ENCODE data around the gene CDH2. TPM values are rescaled to one million over a fixed set of nuclear protein-coding genes. Genes with fewer than 3 reads are reported as not detected.

CDH2 gene
- total RNA-seq, 1 experiment from 2014 or later = 15.0 TPM

GRCh38 chr18:28095631-28096030 lies 81.3 kb downstream of the CDH2 start:
- H3K4me1 ChIP-seq (ENCODE audit: insufficient read depth, low read length, poor library complexity, severe bottlenecking) = no peaks in the 10 kb centered on the region
- no TSS peak for BruUV-seq (replicated peaks)
- CTCF ChIA-PET = no interaction called here
- no peak overlapping the region for H3K4me3 ChIP-seq (ENCODE audit: low read depth, low read length, poor library complexity, severe bottlenecking)
- no peak overlapping the region for H3K27ac ChIP-seq (ENCODE audit: low read depth, low read length, poor library complexity, severe bottlenecking)
- H3K9me3 ChIP-seq (ENCODE audit: low read depth, low read length, poor library complexity, severe bottlenecking) = no peaks in the 10 kb centered on the region
- TF ChIP-seq EZH2 (IDR thresholded peaks at IDR 0.05; ENCODE audit: borderline replicate concordance, low read depth, low read length, poor library complexity, severe bottlenecking) (no peak), CTCF (conservative IDR thresholded peaks at IDR 0.05; ENCODE audit: low read depth, low read length) (no peak)
- no peaks in the 10 kb centered on the region for H3K36me3 ChIP-seq (ENCODE audit: insufficient read depth, low read length, poor library complexity, severe bottlenecking)
- peaks cover 28% of the 10 kb centered on the region for H3K27me3 ChIP-seq (replicated peaks; ENCODE audit: insufficient read depth, low read depth, low read length, poor library complexity)
- DNase-seq (ENCODE audit: low spot score) = no peak
- intact Hi-C loops (cut with micrococcal nuclease; ENCODE audit: unreplicated experiment) = no loop called here
- POLR2A ChIA-PET (ENCODE audit: low non-redundant PET) = no interaction called here

GRCh38 chr18:28095041-28095440 lies 81.9 kb downstream of the CDH2 start:
- H3K4me3 ChIP-seq (ENCODE audit: low read depth, low read length, poor library complexity, severe bottlenecking) = no peak overlapping the region
- BruUV-seq (replicated peaks) = no TSS peak
- H3K27me3 ChIP-seq (replicated peaks; ENCODE audit: insufficient read depth, low read depth, low read length, poor library complexity) = peaks cover 29% of the 10 kb centered on the region
- H3K27ac ChIP-seq (ENCODE audit: low read depth, low read length, poor library complexity, severe bottlenecking) = no peak overlapping the region
- no peak for DNase-seq (ENCODE audit: low spot score)
- POLR2A ChIA-PET (ENCODE audit: low non-redundant PET) = no interaction called here
- TF ChIP-seq CTCF (conservative IDR thresholded peaks at IDR 0.05; ENCODE audit: low read depth, low read length) (no peak), EZH2 (IDR thresholded peaks at IDR 0.05; ENCODE audit: borderline replicate concordance, low read depth, low read length, poor library complexity, severe bottlenecking) (no peak)
- CTCF ChIA-PET = no interaction called here
- H3K4me1 ChIP-seq (ENCODE audit: insufficient read depth, low read length, poor library complexity, severe bottlenecking) = no peaks in the 10 kb centered on the region
- intact Hi-C loops (cut with micrococcal nuclease; ENCODE audit: unreplicated experiment) = no loop called here
- H3K36me3 ChIP-seq (ENCODE audit: insufficient read depth, low read length, poor library complexity, severe bottlenecking) = no peaks in the 10 kb centered on the region
- H3K9me3 ChIP-seq (ENCODE audit: low read depth, low read length, poor library complexity, severe bottlenecking) = no peaks in the 10 kb centered on the region

DNA sequence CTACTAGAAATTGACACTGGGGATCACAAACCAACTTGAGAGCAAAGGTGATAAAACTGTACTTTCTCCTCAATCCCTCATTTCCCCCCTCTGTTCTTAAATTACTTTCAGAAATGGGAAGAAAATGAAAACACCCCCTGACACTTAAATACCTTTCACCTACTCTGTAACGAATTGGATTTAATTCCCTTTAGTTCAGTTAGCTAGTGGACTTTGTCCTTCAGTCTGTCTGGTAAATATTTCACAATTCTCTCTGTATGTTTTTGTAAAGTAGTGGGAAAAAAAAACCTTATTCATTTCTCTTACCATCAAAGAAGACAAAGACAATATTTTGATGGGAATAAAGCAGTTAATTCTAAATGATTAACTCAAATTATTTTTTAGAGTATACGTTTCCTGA lies 85.7 kb downstream of the CDH2 start:
- no peaks in the 10 kb centered on the region for H3K9me3 ChIP-seq (ENCODE audit: low read depth, low read length, poor library complexity, severe bottlenecking)
- ChIA-PET CTCF (no interaction called here), POLR2A (ENCODE audit: low non-redundant PET) (no interaction called here)
- no peak for DNase-seq (ENCODE audit: low spot score)
- no peak for TF ChIP-seq CTCF (conservative IDR thresholded peaks at IDR 0.05; ENCODE audit: low read depth, low read length)
- H3K36me3 ChIP-seq (ENCODE audit: insufficient read depth, low read length, poor library complexity, severe bottlenecking) = no peaks in the 10 kb centered on the region
- no peak overlapping the region for H3K27ac ChIP-seq (ENCODE audit: low read depth, low read length, poor library complexity, severe bottlenecking)
- H3K27me3 ChIP-seq (replicated peaks; ENCODE audit: insufficient read depth, low read depth, low read length, poor library complexity) = peaks cover 62% of the 10 kb centered on the region
- no TSS peak for BruUV-seq (replicated peaks)
- no peaks in the 10 kb centered on the region for H3K4me1 ChIP-seq (ENCODE audit: insufficient read depth, low read length, poor library complexity, severe bottlenecking)
- intact Hi-C loops (cut with micrococcal nuclease; ENCODE audit: unreplicated experiment) = no loop called here
- H3K4me3 ChIP-seq (ENCODE audit: low read depth, low read length, poor library complexity, severe bottlenecking) = no peak overlapping the region

All from A673 (cell line).